ENCODE measurements around the gene FLT1.

DNA sequence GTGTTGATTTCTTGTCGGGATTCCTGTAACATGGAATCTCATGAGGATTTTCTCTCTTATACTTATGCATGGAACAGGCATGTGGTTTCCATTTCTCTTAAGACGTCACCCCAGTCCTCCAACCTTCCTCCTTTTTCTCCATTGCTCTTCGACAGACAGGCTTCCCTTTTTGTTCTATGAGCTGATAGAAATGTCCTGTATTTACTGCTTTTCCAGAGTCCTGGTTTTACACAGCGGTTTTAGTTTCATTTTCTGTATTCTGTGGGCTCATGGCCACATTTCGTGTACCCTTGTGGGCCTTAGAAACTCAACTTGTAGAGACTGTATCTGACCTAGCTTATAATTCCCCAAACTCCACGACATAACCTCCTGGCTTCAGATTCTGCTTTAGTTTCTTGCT lies 243.5 kb downstream of the FLT1 start:
- no peak for TF ChIP-seq EZH2phosphoT487 (IDR thresholded peaks at IDR 0.05; ENCODE audit: borderline replicate concordance, low read depth, low read length)
- TF ChIP-seq, protein P1, sequence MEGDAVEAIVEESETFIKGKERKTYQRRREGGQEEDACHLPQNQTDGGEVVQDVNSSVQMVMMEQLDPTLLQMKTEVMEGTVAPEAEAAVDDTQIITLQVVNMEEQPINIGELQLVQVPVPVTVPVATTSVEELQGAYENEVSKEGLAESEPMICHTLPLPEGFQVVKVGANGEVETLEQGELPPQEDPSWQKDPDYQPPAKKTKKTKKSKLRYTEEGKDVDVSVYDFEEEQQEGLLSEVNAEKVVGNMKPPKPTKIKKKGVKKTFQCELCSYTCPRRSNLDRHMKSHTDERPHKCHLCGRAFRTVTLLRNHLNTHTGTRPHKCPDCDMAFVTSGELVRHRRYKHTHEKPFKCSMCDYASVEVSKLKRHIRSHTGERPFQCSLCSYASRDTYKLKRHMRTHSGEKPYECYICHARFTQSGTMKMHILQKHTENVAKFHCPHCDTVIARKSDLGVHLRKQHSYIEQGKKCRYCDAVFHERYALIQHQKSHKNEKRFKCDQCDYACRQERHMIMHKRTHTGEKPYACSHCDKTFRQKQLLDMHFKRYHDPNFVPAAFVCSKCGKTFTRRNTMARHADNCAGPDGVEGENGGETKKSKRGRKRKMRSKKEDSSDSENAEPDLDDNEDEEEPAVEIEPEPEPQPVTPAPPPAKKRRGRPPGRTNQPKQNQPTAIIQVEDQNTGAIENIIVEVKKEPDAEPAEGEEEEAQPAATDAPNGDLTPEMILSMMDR (conservative IDR thresholded peaks at IDR 0.05; ENCODE audit: low read length) = no peak

Data from OCI-LY7 (cell line).